ENCODE data around the gene ZNF646. TPM values are rescaled to one million over a fixed set of nuclear protein-coding genes. Genes with fewer than 3 reads are reported as not detected.

The ZNF646 gene
- total RNA-seq, 1 donor from 2014 or later: 17.2 TPM

DNA sequence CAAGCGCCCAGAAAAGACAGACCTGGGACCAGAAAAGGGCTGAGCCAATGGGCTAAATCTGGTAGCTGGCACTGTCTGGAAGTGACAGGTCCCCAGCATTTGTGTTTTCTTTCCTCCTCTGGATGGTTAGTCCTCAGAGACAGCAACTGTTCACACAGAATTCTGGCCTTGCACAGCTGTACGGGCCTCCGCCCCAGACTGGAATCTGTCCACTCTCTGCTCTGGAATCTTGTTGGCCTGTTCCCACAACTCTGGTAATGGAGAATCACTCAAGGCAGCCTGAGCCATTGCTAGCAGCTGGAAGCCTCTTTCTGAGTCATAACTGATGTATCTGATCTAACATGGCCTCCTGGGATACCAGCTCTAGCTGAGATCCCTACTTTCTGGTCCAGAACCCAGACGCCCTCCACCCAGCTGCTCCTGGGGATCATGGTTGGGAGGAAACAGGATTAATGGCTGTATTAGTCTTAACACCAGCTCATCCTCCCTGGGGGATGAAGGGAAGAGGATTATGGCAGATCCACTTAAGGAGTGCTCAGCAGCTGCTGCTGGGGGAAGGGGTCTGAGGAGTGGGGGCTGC lies 9.2 kb upstream of the ZNF646 start:
- H3K4me1 ChIP-seq (ENCODE audit: insufficient read depth, low read length): peaks cover 19% of the 10 kb centered on the region
- H3K9me3 ChIP-seq (ENCODE audit: insufficient read depth, low read depth, low read length): no peaks in the 10 kb centered on the region
- H3K27me3 ChIP-seq (ENCODE audit: insufficient read depth, low read length): no peaks in the 10 kb centered on the region
- Mint-ChIP-seq H3K4me3 (ENCODE audit: unreplicated experiment) (peak overlapping the region; percentile 75), H3K27me3 (ENCODE audit: low read depth, unreplicated experiment) (no peaks in the 10 kb centered on the region), H3K36me3 (ENCODE audit: low read depth, unreplicated experiment) (peaks cover 22% of the 10 kb centered on the region), H3K27ac (ENCODE audit: unreplicated experiment) (peak overlapping the region; percentile 100), H3K9me3 (ENCODE audit: unreplicated experiment) (no peaks in the 10 kb centered on the region), H3K4me1 (ENCODE audit: low read depth, unreplicated experiment) (peaks cover 16% of the 10 kb centered on the region)
- FAIRE-seq (peak; percentile 87), DNase-seq (ENCODE audit: low read depth) (peak; percentile 94)
- H3K9ac ChIP-seq (ENCODE audit: low read length): peak overlapping the region; percentile 75
- peaks cover 16% of the 10 kb centered on the region for H3K36me3 ChIP-seq (ENCODE audit: insufficient read depth, low read length)
- no peak overlapping the region for H3K4me3 ChIP-seq (ENCODE audit: insufficient read depth, low read depth, low read length)
- H3K27ac ChIP-seq (ENCODE audit: low read depth, low read length): peak overlapping the region; percentile 93
- peaks cover 73% of the 10 kb centered on the region for H3K79me2 ChIP-seq (ENCODE audit: insufficient read depth, low read length)
- peak overlapping the region; percentile 66 for H2AFZ ChIP-seq (ENCODE audit: low read depth, low read length)
- TF ChIP-seq, protein P1, sequence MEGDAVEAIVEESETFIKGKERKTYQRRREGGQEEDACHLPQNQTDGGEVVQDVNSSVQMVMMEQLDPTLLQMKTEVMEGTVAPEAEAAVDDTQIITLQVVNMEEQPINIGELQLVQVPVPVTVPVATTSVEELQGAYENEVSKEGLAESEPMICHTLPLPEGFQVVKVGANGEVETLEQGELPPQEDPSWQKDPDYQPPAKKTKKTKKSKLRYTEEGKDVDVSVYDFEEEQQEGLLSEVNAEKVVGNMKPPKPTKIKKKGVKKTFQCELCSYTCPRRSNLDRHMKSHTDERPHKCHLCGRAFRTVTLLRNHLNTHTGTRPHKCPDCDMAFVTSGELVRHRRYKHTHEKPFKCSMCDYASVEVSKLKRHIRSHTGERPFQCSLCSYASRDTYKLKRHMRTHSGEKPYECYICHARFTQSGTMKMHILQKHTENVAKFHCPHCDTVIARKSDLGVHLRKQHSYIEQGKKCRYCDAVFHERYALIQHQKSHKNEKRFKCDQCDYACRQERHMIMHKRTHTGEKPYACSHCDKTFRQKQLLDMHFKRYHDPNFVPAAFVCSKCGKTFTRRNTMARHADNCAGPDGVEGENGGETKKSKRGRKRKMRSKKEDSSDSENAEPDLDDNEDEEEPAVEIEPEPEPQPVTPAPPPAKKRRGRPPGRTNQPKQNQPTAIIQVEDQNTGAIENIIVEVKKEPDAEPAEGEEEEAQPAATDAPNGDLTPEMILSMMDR (IDR thresholded peaks at IDR 0.05; ENCODE audit: insufficient read depth, low read depth, low read length): no peak
- TF ChIP-seq EZH2 (IDR thresholded peaks at IDR 0.05; ENCODE audit: insufficient read depth, low read length): no peak
- peak overlapping the region; percentile 79 for H3K4me2 ChIP-seq (ENCODE audit: low read length)
- peaks cover 5% of the 10 kb centered on the region for H4K20me1 ChIP-seq (ENCODE audit: insufficient read depth, low read length)

GRCh38 chr16:31067342-31067741 lies 6.9 kb upstream of the ZNF646 start:
- no peak overlapping the region for H3K9ac ChIP-seq (ENCODE audit: low read length)
- no peak overlapping the region for H3K27ac ChIP-seq (ENCODE audit: low read depth, low read length)
- Mint-ChIP-seq H3K4me1 (ENCODE audit: low read depth, unreplicated experiment) (peaks cover 19% of the 10 kb centered on the region), H3K27me3 (ENCODE audit: low read depth, unreplicated experiment) (no peaks in the 10 kb centered on the region), H3K4me3 (ENCODE audit: unreplicated experiment) (no peak overlapping the region), H3K27ac (ENCODE audit: unreplicated experiment) (peak overlapping the region; percentile 42), H3K36me3 (ENCODE audit: low read depth, unreplicated experiment) (peaks cover 15% of the 10 kb centered on the region), H3K9me3 (ENCODE audit: unreplicated experiment) (no peaks in the 10 kb centered on the region)
- no peak for DNase-seq (ENCODE audit: low read depth)
- H3K27me3 ChIP-seq (ENCODE audit: insufficient read depth, low read length): no peaks in the 10 kb centered on the region
- peaks cover 81% of the 10 kb centered on the region for H3K79me2 ChIP-seq (ENCODE audit: insufficient read depth, low read length)
- no peak overlapping the region for H3K4me2 ChIP-seq (ENCODE audit: low read length)
- no peak for FAIRE-seq
- peaks cover 29% of the 10 kb centered on the region for H3K4me1 ChIP-seq (ENCODE audit: insufficient read depth, low read length)
- peaks cover 15% of the 10 kb centered on the region for H4K20me1 ChIP-seq (ENCODE audit: insufficient read depth, low read length)
- no peak overlapping the region for H2AFZ ChIP-seq (ENCODE audit: low read depth, low read length)
- no peaks in the 10 kb centered on the region for H3K9me3 ChIP-seq (ENCODE audit: insufficient read depth, low read depth, low read length)
- TF ChIP-seq, protein P1 (IDR thresholded peaks at IDR 0.05; ENCODE audit: insufficient read depth, low read depth, low read length): no peak
- no peak for TF ChIP-seq EZH2 (IDR thresholded peaks at IDR 0.05; ENCODE audit: insufficient read depth, low read length)
- H3K36me3 ChIP-seq (ENCODE audit: insufficient read depth, low read length): peaks cover 3% of the 10 kb centered on the region
- H3K4me3 ChIP-seq (ENCODE audit: insufficient read depth, low read depth, low read length): no peak overlapping the region

GRCh38 chr16:31071861-31072260 lies 2.4 kb upstream of the ZNF646 start:
- peak overlapping the region; percentile 92 for H3K27ac ChIP-seq (ENCODE audit: low read depth, low read length)
- peak overlapping the region; percentile 99 for H3K4me2 ChIP-seq (ENCODE audit: low read length)
- no peaks in the 10 kb centered on the region for H3K36me3 ChIP-seq (ENCODE audit: insufficient read depth, low read length)
- TF ChIP-seq EZH2 (IDR thresholded peaks at IDR 0.05; ENCODE audit: insufficient read depth, low read length): no peak
- TF ChIP-seq, protein P1 (IDR thresholded peaks at IDR 0.05; ENCODE audit: insufficient read depth, low read depth, low read length): no peak
- H3K27me3 Mint-ChIP-seq (ENCODE audit: low read depth, unreplicated experiment): no peaks in the 10 kb centered on the region
- no peaks in the 10 kb centered on the region for H3K27me3 ChIP-seq (ENCODE audit: insufficient read depth, low read length)
- peaks cover 16% of the 10 kb centered on the region for H4K20me1 ChIP-seq (ENCODE audit: insufficient read depth, low read length)
- H3K4me1 ChIP-seq (ENCODE audit: insufficient read depth, low read length): peaks cover 15% of the 10 kb centered on the region
- peak overlapping the region; percentile 95 for H3K9ac ChIP-seq (ENCODE audit: low read length)
- no peak overlapping the region for H2AFZ ChIP-seq (ENCODE audit: low read depth, low read length)
- peaks cover 8% of the 10 kb centered on the region for H3K4me1 Mint-ChIP-seq (ENCODE audit: low read depth, unreplicated experiment)
- H3K9me3 Mint-ChIP-seq (ENCODE audit: unreplicated experiment): no peaks in the 10 kb centered on the region
- H3K36me3 Mint-ChIP-seq (ENCODE audit: low read depth, unreplicated experiment): peaks cover under 1% of the 10 kb centered on the region
- peak overlapping the region; percentile 99 for H3K4me3 Mint-ChIP-seq (ENCODE audit: unreplicated experiment)
- peak overlapping the region; percentile 97 for H3K27ac Mint-ChIP-seq (ENCODE audit: unreplicated experiment)
- no peaks in the 10 kb centered on the region for H3K9me3 ChIP-seq (ENCODE audit: insufficient read depth, low read depth, low read length)
- FAIRE-seq: no peak
- H3K79me2 ChIP-seq (ENCODE audit: insufficient read depth, low read length): peaks cover 87% of the 10 kb centered on the region
- DNase-seq (ENCODE audit: low read depth): peak; percentile 79
- peak overlapping the region; percentile 99 for H3K4me3 ChIP-seq (ENCODE audit: insufficient read depth, low read depth, low read length)
